Measurements from ENCODE around the gene MYO1B.

Gene MYO1B

DNA sequence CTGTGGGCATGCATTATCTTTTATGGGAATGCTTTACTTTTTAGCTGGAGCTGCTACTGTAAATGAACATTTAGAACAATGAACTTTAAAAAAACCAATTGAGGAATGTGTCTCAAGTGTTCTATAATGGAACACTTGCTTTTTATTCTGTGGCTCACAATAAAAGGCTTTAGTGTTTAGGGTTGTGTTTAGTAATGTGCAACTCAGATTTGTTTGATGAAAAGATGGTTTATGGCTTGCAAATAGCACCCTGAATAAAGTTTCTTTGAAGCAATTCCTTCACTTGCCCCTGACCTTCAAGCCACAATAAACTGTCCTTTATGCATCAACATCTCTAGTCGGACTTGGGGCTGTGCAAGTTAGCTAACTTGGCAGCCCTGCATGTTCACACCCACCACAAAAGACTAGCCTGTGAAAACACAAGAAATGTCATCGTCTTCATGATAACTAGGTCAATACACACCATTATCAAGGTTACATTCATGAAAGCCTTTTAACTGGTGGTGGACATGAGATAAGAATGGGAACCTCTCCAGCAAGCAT is 98.7 kb downstream of the MYO1B start:
- TF ChIP-seq, protein P1, sequence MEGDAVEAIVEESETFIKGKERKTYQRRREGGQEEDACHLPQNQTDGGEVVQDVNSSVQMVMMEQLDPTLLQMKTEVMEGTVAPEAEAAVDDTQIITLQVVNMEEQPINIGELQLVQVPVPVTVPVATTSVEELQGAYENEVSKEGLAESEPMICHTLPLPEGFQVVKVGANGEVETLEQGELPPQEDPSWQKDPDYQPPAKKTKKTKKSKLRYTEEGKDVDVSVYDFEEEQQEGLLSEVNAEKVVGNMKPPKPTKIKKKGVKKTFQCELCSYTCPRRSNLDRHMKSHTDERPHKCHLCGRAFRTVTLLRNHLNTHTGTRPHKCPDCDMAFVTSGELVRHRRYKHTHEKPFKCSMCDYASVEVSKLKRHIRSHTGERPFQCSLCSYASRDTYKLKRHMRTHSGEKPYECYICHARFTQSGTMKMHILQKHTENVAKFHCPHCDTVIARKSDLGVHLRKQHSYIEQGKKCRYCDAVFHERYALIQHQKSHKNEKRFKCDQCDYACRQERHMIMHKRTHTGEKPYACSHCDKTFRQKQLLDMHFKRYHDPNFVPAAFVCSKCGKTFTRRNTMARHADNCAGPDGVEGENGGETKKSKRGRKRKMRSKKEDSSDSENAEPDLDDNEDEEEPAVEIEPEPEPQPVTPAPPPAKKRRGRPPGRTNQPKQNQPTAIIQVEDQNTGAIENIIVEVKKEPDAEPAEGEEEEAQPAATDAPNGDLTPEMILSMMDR (IDR thresholded peaks at IDR 0.05; ENCODE audit: borderline replicate concordance, control extremely low read depth, extremely low read depth, insufficient read depth, missing control alignments) = no peak
- in situ Hi-C loops (cut with MboI; ENCODE audit: low sequenced_read_pairs, unreplicated experiment) = no loop called here
- no peak for DNase-seq (ENCODE audit: low spot score)

DNA sequence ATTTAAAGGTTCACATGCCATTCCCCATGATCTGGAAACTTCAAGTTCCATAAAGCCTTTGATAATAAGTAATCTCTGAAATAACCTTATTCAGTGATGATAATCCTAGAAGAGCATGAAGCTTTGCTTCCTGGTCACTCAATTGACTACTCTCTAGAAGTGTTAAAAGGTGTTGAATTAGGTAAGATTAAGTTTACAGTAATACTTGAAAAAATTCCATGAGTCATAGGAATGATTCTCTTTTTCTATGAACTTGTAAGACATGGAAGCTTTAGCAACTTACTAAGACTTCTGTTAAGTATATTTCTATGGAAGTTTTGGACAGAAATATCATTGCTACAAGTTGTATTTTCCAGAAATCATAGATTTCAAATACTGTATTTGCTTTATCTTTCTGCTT is 100.6 kb downstream of the MYO1B start:
- TF ChIP-seq, protein P1 (IDR thresholded peaks at IDR 0.05; ENCODE audit: borderline replicate concordance, control extremely low read depth, extremely low read depth, insufficient read depth, missing control alignments) = no peak
- in situ Hi-C loops (cut with MboI; ENCODE audit: low sequenced_read_pairs, unreplicated experiment) = no loop called here
- DNase-seq (ENCODE audit: low spot score) = no peak

DNA sequence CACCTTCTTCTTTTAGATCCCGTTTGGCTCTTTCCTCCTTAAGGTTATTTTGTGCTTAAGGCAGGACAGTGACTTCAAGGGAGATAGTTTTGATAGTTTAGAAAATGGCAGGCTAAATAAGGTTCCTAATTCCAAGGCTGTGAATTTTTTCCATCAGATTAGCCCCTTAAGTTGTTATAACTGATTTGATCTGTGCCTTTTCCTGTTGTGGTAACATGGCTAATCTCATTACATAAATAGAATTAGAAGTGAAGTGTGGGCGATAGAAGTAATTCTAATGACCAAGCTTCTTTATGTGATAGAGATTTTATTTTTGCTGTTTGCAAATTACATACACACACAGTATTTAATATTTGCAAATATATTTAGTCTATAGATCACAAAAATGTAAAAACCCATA is 102.0 kb downstream of the MYO1B start:
- DNase-seq (ENCODE audit: low spot score) = no peak
- TF ChIP-seq, protein P1 (IDR thresholded peaks at IDR 0.05; ENCODE audit: borderline replicate concordance, control extremely low read depth, extremely low read depth, insufficient read depth, missing control alignments) = no peak
- in situ Hi-C loops (cut with MboI; ENCODE audit: low sequenced_read_pairs, unreplicated experiment) = no loop called here

DNA sequence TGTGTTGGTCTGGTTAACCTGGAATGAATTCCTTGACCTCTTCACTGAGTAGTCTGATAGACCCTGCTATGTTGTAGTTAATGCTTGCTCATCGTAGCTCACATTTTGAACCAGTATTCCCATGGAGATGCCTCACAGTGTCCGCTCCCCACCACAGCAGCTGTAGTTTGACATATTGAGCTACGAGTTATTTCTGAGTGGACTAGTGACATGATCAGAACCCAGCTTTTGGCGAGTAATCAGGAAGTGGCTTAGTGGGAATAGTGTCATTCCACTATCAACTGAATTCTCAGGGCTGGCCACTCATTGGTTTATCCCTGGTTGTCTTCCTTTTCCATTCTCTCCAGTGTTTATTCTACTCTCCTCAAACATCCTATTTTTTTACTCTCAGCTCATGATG is 102.7 kb downstream of the MYO1B start:
- TF ChIP-seq, protein P1 (IDR thresholded peaks at IDR 0.05; ENCODE audit: borderline replicate concordance, control extremely low read depth, extremely low read depth, insufficient read depth, missing control alignments) = no peak
- in situ Hi-C loops (cut with MboI; ENCODE audit: low sequenced_read_pairs, unreplicated experiment) = no loop called here
- no peak for DNase-seq (ENCODE audit: low spot score)

DNA sequence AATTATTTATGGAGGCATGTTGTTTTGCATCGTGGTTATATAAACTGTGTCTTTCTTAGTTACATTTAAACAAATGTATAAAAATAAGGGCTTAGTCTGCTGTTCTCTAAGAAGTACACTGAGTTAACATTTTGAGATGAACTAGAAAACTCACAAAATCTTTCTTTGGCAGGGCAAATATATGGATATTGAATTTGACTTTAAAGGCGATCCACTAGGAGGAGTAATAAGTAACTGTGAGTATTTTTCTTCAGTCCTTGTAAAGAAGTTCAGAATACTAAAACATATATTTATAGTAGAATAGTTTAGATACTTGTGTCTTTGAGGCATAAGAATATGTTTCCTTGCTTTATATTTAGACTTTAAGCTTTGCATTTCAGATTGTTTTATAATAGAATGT is 104.8 kb downstream of the MYO1B start:
- TF ChIP-seq, protein P1 (IDR thresholded peaks at IDR 0.05; ENCODE audit: borderline replicate concordance, control extremely low read depth, extremely low read depth, insufficient read depth, missing control alignments) = no peak
- no peak for DNase-seq (ENCODE audit: low spot score)
- in situ Hi-C loops (cut with MboI; ENCODE audit: low sequenced_read_pairs, unreplicated experiment) = no loop called here

DNA sequence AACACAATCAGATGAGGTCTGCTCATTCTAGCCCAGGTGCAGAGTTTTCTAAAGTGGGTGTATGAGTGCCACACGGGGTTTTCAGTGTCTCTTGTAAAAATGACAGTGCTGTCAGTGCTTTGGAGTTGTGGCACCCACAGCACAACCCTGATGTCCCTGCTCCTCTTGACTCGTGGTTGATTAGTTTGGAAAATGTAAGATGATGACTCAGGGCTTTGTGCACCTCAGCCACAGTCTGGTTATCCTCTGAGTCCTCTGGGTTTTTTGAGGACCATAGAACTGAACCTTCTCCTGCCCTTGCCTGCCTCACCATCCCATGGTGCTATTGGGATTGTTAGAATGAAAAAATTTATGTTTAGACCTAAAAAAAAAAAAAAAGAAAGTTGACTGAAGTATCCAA is 105.6 kb downstream of the MYO1B start:
- in situ Hi-C loops (cut with MboI; ENCODE audit: low sequenced_read_pairs, unreplicated experiment) = no loop called here
- DNase-seq (ENCODE audit: low spot score) = no peak
- TF ChIP-seq, protein P1 (IDR thresholded peaks at IDR 0.05; ENCODE audit: borderline replicate concordance, control extremely low read depth, extremely low read depth, insufficient read depth, missing control alignments) = no peak

DNA sequence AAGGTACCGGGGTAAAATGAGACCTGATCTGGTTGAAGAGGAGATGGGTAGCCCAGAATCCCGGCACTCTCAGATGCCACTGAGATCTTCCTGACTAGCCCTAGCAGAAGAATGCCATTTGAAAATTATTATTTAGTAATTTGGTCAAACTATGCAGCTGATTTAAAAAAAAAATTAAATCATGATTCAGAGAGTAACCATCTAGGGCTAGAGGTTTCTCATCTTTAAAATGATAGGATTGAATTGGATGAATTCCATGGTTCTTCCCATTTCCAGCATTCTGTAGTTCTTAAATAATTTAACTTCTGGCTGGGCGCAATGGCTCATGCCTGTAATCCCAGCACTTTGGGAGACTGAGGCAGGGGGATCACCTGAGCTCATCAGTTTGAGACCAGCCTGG is 106.1 kb downstream of the MYO1B start:
- TF ChIP-seq, protein P1 (IDR thresholded peaks at IDR 0.05; ENCODE audit: borderline replicate concordance, control extremely low read depth, extremely low read depth, insufficient read depth, missing control alignments) = no peak
- DNase-seq (ENCODE audit: low spot score) = no peak
- in situ Hi-C loops (cut with MboI; ENCODE audit: low sequenced_read_pairs, unreplicated experiment) = no loop called here
